ENCODE data around the gene SPI1.

The SPI1 gene

DNA sequence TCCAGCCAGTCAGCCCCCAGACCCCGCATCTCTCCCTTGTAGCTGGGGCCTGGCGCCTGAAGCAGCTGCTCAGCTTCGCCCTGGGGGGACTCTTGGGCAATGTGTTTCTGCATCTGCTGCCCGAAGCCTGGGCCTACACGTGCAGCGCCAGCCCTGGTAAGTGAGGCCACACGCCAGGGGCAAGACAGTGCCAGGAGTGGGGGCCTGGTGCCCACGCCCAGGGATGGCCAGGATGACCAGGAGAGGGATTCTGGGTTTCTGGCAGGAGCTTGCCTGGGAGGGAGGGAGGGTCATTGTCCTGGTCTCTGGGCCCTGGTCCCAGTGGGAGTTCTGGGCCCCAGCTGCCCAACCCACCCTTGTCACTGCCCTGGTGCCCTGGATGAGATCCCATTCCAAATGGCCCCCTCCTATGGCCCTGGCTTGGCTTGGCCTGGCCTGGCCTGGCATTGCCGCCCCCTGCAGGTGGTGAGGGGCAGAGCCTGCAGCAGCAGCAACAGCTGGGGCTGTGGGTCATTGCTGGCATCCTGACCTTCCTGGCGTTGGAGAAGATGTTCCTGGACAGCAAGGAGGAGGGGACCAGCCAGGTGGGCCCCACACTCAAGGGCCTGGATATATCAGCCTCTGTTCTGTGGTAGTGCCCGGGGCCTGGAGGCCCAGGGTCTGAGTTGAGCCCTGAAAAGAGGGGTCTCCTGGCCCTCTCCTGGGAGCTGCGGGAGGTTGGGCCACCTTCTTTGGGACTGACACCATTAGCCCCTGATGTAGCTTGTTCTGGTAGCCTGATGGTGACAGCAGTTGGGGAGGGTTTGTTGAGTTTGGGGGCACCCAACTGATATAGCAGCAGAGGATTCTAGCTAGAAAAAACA lies 33.8 kb upstream of the SPI1 start:
- H3K4me3 ChIP-seq (ENCODE audit: low read depth in 1 of 2, low read length in 2 of 2), result no peak overlapping the region
- H3K36me3 ChIP-seq (ENCODE audit: insufficient read depth, low read length), result peaks cover 26% of the 10 kb centered on the region
- peaks cover 41% of the 10 kb centered on the region for H3K4me1 ChIP-seq (ENCODE audit: insufficient read depth, low read length)
- H3K27me3 ChIP-seq (ENCODE audit: control insufficient read depth in 1 of 2, insufficient read depth in 2 of 2, low read length in 2 of 2), result no peaks in the 10 kb centered on the region
- no peak overlapping the region for H3K27ac ChIP-seq (ENCODE audit: low read depth, low read length)
- no peaks in the 10 kb centered on the region for H3K9me3 ChIP-seq (ENCODE audit: low read length)
- H3K9ac ChIP-seq (ENCODE audit: low read length), result no peak overlapping the region

DNA sequence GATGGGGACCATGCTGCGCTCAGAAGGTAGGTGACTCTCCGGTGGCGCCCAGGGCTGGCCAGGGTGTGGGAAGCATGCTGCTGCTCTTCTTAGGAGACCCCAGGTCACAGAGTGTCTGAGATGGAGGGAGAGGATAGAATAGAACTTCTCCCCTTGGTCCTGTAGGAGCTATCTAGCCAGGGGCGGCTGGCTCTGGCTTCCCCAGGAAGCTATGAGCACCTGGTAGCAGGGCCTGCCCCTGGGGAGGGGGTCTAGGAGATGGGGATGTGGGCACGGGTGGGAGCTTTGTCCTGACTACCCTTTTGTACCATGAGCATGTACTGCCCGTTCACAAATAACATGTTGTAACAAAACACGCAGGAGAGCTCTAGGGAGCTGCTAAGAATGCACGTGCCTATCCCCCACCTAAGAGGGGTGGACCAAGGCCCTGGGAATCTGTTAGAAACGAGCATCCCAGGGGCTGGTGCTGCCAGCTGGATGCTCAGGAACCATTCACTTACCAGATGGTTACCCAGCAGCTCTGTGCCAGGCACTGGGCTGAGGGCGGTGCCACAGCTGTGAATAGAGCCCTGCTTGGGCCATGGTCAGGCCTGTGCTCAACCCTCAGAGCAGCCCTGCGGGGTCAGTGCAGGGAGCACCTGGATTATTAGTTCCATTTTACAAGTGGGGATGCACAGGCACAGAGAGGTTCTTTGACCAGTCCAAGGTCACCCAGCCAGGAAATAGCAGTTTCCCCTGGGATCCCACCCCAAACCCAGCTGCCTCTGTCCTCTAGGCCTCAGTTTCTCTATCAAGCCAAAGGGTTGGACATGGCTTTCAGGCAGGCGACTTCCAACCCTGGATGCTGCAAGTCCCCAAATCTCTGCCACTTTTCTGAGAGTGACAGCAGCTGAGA lies 32.3 kb upstream of the SPI1 start:
- Histone ChIP-seq H3K9ac (ENCODE audit: low read length) (no peak overlapping the region), H3K9me3 (ENCODE audit: low read length) (no peaks in the 10 kb centered on the region), H3K36me3 (ENCODE audit: insufficient read depth, low read length) (peaks cover 25% of the 10 kb centered on the region), H3K27ac (ENCODE audit: low read depth, low read length) (peak overlapping the region; percentile 94), H3K4me3 (ENCODE audit: low read depth in 1 of 2, low read length in 2 of 2) (no peak overlapping the region), H3K27me3 (ENCODE audit: control insufficient read depth in 1 of 2, insufficient read depth in 2 of 2, low read length in 2 of 2) (no peaks in the 10 kb centered on the region), H3K4me1 (ENCODE audit: insufficient read depth, low read length) (peaks cover 34% of the 10 kb centered on the region)

DNA sequence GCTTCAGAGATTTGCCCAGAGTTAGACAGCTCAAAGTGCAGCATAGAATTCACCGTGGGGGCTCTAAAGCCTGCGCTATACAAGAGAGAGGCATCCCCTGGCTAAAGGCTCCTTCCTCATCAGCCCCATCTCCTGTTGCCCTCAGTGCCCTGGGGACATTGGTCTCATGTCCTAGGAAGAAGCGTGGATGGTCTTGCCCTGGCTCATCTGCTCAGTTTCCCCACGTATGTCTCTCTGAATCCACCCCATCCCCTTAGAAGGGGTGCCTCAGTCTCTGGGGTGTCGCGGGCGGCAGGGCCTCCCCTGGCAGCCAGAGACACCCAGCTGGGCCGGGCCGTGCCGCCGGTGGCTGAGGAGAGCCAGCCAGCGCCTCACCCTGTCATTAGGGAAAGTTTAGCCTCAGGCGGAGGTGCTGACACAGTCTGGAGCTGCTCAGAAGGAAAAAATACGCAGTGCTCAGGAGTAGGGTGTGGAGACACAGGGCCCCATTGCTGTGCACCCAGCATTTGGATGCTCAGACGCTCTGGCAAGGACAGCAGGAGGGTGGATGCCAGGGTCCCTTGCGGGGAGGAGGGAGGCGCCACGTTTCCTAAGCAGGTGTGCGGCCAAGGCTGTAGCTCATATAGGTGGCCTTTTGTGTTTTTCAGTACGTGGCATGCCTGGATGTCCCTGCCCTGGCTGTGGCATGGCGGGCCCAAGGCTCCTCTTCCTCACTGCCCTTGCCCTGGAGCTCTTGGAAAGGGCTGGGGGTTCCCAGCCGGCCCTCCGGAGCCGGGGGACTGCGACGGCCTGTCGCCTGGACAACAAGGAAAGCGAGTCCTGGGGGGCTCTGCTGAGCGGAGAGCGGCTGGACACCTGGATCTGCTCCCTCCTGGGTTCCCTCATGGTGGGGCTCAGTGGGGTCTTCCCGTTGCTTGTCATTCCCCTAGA lies 31.4 kb upstream of the SPI1 start:
- H3K36me3 ChIP-seq (ENCODE audit: insufficient read depth, low read length), result peaks cover 16% of the 10 kb centered on the region
- no peaks in the 10 kb centered on the region for H3K27me3 ChIP-seq (ENCODE audit: control insufficient read depth in 1 of 2, insufficient read depth in 2 of 2, low read length in 2 of 2)
- peak overlapping the region; percentile 97 for H3K9ac ChIP-seq (ENCODE audit: low read length)
- peak overlapping the region; percentile 60 to 95 for H3K4me3 ChIP-seq (ENCODE audit: low read depth in 1 of 2, low read length in 2 of 2)
- H3K27ac ChIP-seq (ENCODE audit: low read depth, low read length), result peak overlapping the region; percentile 94
- peaks cover 27% of the 10 kb centered on the region for H3K4me1 ChIP-seq (ENCODE audit: insufficient read depth, low read length)
- H3K9me3 ChIP-seq (ENCODE audit: low read length), result no peaks in the 10 kb centered on the region

DNA sequence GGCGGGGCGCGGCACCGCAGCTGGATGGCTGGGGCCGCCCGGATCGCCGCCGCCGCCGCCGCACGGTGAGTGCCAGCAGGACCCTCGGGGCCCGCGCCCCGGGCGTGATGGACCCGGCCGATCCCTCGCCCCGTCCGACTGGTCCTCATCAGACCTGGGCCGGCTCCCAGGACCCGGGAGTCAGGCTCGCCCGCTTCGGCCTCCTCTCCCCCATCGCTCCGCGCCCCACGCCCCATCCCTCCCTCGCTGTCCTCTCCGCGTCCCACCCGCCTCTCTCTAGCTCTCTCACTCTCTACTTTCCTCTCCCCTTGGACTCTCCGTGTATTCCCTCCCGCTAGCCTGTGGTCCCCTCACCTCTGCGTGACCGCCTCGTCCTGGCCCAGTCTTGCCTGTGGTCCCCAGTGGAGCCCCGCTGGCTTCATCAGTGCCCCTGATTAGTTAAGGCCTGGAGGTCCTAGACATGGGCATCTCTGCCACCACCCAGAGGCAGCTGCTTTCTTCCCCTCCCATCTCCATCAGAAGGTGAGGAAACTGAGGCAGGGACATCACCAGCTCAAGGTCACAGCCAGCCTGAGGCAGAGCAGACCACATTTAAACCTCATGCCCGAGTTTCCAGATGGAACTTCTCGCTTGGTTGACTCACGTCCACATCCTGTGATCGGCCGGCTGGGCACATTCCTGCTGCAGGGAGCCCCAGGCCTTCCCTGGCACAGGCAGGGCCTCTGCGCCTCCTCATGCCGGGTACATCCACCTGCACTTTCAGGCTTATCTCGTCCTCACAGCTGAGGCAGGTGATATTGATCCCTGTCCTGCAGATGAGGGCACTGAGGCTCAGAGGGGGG lies 30.5 kb upstream of the SPI1 start:
- Histone ChIP-seq H3K27ac (ENCODE audit: low read depth, low read length) (peak overlapping the region; percentile 94), H3K27me3 (ENCODE audit: control insufficient read depth in 1 of 2, insufficient read depth in 2 of 2, low read length in 2 of 2) (no peaks in the 10 kb centered on the region), H3K4me1 (ENCODE audit: insufficient read depth, low read length) (peaks cover 27% of the 10 kb centered on the region), H3K9me3 (ENCODE audit: low read length) (no peaks in the 10 kb centered on the region), H3K9ac (ENCODE audit: low read length) (peak overlapping the region; percentile 97), H3K36me3 (ENCODE audit: insufficient read depth, low read length) (peaks cover 7% of the 10 kb centered on the region), H3K4me3 (ENCODE audit: low read depth in 1 of 2, low read length in 2 of 2) (peak overlapping the region; percentile 60 to 95)

DNA sequence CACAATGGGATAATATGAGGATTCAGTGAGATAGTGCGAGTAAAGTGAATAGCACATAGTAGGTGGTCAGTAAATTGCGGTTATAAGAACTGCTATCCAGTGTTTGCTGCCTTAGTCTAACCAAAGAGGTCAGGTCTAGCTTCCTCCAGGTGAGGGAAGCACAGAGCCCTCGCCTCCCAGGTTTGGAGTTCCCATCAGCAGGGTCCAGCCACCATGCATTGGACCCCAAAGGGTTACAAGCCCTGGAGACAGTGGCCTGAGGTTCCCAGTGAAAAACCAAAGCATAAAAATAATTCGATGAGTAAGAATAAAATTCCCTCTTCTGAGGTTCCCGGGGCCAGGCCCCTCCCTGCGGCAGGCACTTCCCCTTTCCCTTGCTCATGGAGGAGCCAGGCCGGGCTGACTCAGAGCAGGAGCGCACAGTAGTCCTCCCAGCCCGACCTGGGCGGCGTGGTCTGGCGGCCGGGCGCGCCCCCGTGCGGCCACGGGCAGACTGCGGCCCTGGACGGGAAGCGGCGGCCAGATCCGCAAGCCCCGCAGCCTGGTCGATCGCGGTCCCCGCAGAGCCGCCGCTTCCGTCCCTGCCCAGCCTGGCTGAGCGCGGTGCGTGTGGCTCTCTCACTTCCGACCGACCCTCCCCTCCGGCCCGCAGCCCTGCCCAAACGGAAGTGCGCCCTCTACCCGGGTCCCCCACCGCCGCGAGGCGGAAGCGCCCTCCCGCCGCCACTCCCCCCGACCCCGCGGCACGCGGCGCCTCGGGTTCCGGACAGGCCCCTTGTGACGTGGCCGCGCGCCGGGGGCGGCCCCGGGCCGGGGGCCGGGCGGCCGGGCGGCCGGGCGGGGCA lies 29.6 kb upstream of the SPI1 start, which contains the start of gene SLC39A13:
Gene SLC39A13, plus strand, starts transcription at position 845 of the 845 bp plus-strand sequence. CDS start 1,505 bp downstream, outside the sequence.
- Histone ChIP-seq H3K36me3 (ENCODE audit: insufficient read depth, low read length) (peaks cover 4% of the 10 kb centered on the region), H3K9ac (ENCODE audit: low read length) (peak within 1 kb of the TSS; percentile 97), H3K27me3 (ENCODE audit: control insufficient read depth in 1 of 2, insufficient read depth in 2 of 2, low read length in 2 of 2) (no peaks in the 10 kb centered on the region), H3K9me3 (ENCODE audit: low read length) (no peaks in the 10 kb centered on the region), H3K4me1 (ENCODE audit: insufficient read depth, low read length) (peaks cover 27% of the 10 kb centered on the region), H3K4me3 (ENCODE audit: low read depth in 1 of 2, low read length in 2 of 2) (peak within 1 kb of the TSS; percentile 62 to 95), H3K27ac (ENCODE audit: low read depth, low read length) (peak within 1 kb of the TSS; percentile 94)

DNA sequence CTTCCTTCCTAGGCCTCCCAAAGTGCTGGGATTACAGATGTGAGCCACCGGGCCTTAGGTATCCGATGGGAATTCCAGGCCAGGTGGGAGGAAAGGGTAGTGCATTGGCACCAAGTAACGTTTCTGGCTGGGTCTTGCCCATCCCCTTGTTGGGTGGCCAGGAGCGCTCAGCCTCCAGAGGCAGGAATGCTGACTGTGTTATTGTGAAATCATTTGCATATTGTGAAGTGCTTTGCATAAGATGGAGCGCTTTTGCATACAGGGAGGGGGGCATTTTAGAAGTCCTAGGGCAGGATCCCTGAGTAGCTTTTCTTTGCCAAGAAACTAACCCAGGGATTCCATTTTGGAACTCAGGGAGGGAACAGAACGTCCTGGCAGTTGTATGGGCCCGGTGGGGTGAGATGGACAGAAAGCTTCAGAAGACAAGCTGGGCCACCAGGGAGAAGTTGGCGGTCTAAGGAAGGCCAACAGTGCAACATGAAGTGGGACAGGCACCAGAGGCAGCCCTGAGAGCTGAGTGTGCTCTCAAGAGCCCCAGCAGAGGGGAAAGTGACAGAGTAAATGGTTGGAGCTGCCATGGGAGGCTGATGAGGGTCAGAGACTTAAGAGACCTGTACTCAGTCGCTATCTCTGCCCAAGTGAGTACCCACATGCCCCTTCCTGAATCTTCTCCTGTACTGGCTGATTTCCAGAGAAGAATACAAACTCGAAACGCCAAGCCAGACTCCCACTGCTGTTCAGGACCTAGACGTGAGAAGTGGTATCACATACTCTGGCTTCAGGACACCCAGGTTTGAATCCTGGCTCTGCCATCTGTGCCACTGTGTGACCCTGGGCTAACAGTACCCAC lies 28.8 kb upstream of the SPI1 start:
- H3K9ac ChIP-seq (ENCODE audit: low read length), result peak overlapping the region; percentile 93
- H3K27me3 ChIP-seq (ENCODE audit: control insufficient read depth in 1 of 2, insufficient read depth in 2 of 2, low read length in 2 of 2), result no peaks in the 10 kb centered on the region
- peaks cover 27% of the 10 kb centered on the region for H3K4me1 ChIP-seq (ENCODE audit: insufficient read depth, low read length)
- H3K4me3 ChIP-seq (ENCODE audit: low read depth in 1 of 2, low read length in 2 of 2), result peak overlapping the region; percentile 62 to 66
- H3K9me3 ChIP-seq (ENCODE audit: low read length), result no peaks in the 10 kb centered on the region
- no peaks in the 10 kb centered on the region for H3K36me3 ChIP-seq (ENCODE audit: insufficient read depth, low read length)
- peak overlapping the region; percentile 90 for H3K27ac ChIP-seq (ENCODE audit: low read depth, low read length)

DNA sequence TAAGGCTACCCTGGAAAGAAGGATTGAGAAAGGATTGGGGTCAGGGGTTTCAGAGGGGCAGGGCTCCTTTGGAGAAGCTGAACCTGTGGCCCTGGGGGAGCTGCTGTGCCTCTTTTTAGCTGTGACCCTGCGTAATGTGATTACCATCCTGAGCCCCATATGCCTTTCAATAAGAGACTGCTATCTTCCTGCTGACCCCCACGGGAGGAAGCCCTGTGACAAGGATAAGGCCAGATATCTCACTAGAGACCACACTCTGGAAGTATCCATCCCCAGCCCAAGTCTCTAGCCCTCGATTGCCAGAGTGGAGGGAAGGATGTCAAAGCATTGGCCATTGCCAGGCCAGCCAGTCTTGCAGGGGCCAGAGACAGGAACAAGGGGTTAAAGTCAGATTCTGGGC lies 25.2 kb upstream of the SPI1 start:
- H3K27me3 ChIP-seq (ENCODE audit: control insufficient read depth in 1 of 2, insufficient read depth in 2 of 2, low read length in 2 of 2), result no peaks in the 10 kb centered on the region
- peaks cover 22% of the 10 kb centered on the region for H3K4me1 ChIP-seq (ENCODE audit: insufficient read depth, low read length)
- H3K9ac ChIP-seq (ENCODE audit: low read length), result no peak overlapping the region
- no peaks in the 10 kb centered on the region for H3K36me3 ChIP-seq (ENCODE audit: insufficient read depth, low read length)
- no peaks in the 10 kb centered on the region for H3K9me3 ChIP-seq (ENCODE audit: low read length)
- H3K27ac ChIP-seq (ENCODE audit: low read depth, low read length), result no peak overlapping the region
- H3K4me3 ChIP-seq (ENCODE audit: low read depth in 1 of 2, low read length in 2 of 2), result no peak overlapping the region

DNA sequence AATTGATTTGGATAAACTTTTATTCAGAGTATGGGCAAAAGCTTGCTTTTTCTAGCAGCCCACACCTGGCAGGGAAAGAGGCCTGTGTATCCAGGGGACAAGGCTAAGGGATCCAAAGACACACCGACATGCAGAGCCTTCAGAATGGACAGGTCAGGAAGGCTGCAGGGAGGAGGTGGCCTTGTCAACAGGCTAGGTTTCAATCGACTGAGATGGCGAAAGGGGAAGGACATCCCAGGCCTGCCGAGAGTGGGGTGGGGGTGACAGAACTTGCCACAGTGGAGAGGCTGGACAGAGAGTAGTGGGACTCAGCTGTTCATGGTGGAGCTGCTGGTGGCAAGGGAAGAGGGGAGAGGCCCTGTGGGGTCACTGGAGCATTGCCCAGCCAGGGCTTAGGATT lies 24.8 kb upstream of the SPI1 start:
- H3K4me1 ChIP-seq (ENCODE audit: insufficient read depth, low read length), result peaks cover 22% of the 10 kb centered on the region
- H3K36me3 ChIP-seq (ENCODE audit: insufficient read depth, low read length), result no peaks in the 10 kb centered on the region
- H3K9ac ChIP-seq (ENCODE audit: low read length), result no peak overlapping the region
- H3K27ac ChIP-seq (ENCODE audit: low read depth, low read length), result no peak overlapping the region
- no peaks in the 10 kb centered on the region for H3K27me3 ChIP-seq (ENCODE audit: control insufficient read depth in 1 of 2, insufficient read depth in 2 of 2, low read length in 2 of 2)
- no peak overlapping the region for H3K4me3 ChIP-seq (ENCODE audit: low read depth in 1 of 2, low read length in 2 of 2)
- no peaks in the 10 kb centered on the region for H3K9me3 ChIP-seq (ENCODE audit: low read length)

DNA sequence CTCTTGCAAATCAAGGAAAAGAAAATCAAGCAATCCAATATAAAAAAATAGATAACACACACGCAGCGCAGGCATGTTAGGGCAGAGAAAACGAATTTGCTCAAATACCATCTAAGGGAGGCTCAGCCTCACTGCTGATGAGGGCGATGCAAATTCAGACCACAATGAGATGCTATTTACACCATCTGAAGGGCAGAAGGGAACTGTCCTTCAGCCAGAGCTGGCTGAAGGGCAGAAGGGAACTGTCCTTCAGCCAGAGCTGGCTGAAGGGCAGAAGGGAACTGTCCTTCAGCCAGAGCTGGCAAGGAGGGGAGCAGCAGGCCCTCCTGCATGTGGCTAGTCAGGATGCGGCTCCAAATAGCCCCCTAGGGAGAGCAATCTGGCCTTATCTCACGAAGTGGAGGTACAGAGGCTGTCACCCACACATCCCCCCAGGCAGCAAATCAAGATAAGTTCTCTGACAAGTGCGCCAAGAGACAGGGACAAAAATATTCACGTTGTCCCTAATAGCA lies 22.5 kb upstream of the SPI1 start:
- Histone ChIP-seq H3K9me3 (ENCODE audit: low read length) (no peaks in the 10 kb centered on the region), H3K9ac (ENCODE audit: low read length) (peak overlapping the region; percentile 38), H3K4me1 (ENCODE audit: insufficient read depth, low read length) (peaks cover 15% of the 10 kb centered on the region), H3K27ac (ENCODE audit: low read depth, low read length) (peak overlapping the region; percentile 62), H3K36me3 (ENCODE audit: insufficient read depth, low read length) (no peaks in the 10 kb centered on the region), H3K27me3 (ENCODE audit: control insufficient read depth in 1 of 2, insufficient read depth in 2 of 2, low read length in 2 of 2) (no peaks in the 10 kb centered on the region), H3K4me3 (ENCODE audit: low read depth in 1 of 2, low read length in 2 of 2) (peak overlapping the region in 1 of 2 donors; percentile 41)

Measured in muscle layer of colon (tissue), 2 donors.